Karpas-422 (cell line): Measurements from ENCODE around the gene DYRK3. TPM values are rescaled to one million over a fixed set of nuclear protein-coding genes. Genes with fewer than 3 reads are reported as not detected.

Experiments used
- total RNA-seq: library from RNA; depleted of rRNA; stranded (reverse); fragments of >200 nt; shearing (Covaris generic); gene quantifications from 2 replicates; pipeline ENCODE4 v1.2.3, GENCODE V29; 2014; ENCODE audit warnings: low replicate concordance; rRNA removed

Gene DYRK3
- total RNA-seq, 1 experiment from 2014 or later: 0.93 TPM

Other genes starting within 250 kb of the DYRK3 start
- gene IKBKE, start 165.1 kb upstream of the DYRK3 start, total RNA-seq: 36.0 and 45.4 TPM in 2 replicates
- 27.2 and 29.5 TPM in 2 replicates for gene RASSF5, start 128.0 kb upstream of the DYRK3 start, total RNA-seq
- 51.8 and 106 TPM in 2 replicates for gene EIF2D, start 23.1 kb upstream of the DYRK3 start, total RNA-seq
- 19.8 and 25.1 TPM in 2 replicates for gene MAPKAPK2, start 49.4 kb downstream of the DYRK3 start, total RNA-seq
- not detected in 2 replicates for gene IL19, start 135.2 kb downstream of the DYRK3 start, total RNA-seq
- gene IL10, start 137.0 kb downstream of the DYRK3 start, total RNA-seq: not detected in 2 replicates
- not detected in 2 replicates for gene IL20, start 230.1 kb downstream of the DYRK3 start, total RNA-seq